Colonic mucosa (tissue), 4 donors: ENCODE data around the gene TMPRSS6. TPM values are rescaled to one million over a fixed set of nuclear protein-coding genes. Genes with fewer than 3 reads are reported as not detected.

Source experiments
- DNase-seq: peaks from one replicate; pipeline ENCODE4 v3.0.0-alpha.2; 2020
- H3K27ac ChIP-seq: fragments of 200-600 bp; one replicate; pipeline ENCODE4 v1.8.0; 2021
- H3K27me3 ChIP-seq: fragments of 200-600 bp; one replicate; pipeline ENCODE4 v1.8.0; 2021
- H3K36me3 ChIP-seq: fragments of 200-600 bp; one replicate; pipeline ENCODE4 v1.8.0; 2021
- H3K4me1 ChIP-seq: fragments of 200-600 bp; one replicate; pipeline ENCODE4 v1.8.0; 2021; ENCODE audit warnings: mild to moderate bottlenecking
- H3K4me3 ChIP-seq: fragments of 200-600 bp; one replicate; pipeline ENCODE4 v1.8.0; 2021
- H3K9ac ChIP-seq, 2 donors: one replicate each; pipeline ENCODE4 v1.7.0; 2013; ENCODE audit warnings: control low read depth in 2 of 2, low read depth in 2 of 2, low read length in 2 of 2
- H3K9me3 ChIP-seq: fragments of 200-600 bp; one replicate; pipeline ENCODE4 v1.8.0; 2021
- CTCF ChIP-seq: fragments of 200-600 bp; IDR thresholded peaks from one replicate; pipeline ENCODE4 v1.8.0; 2022; ENCODE audit warnings: antibody characterized with exemption, mild to moderate bottlenecking
- intact Hi-C: fragments of 100-400 bp; cut with DNase I; formaldehyde crosslinking; loops from one replicate; pipeline ENCODE4 v1.14.1; 2022
- total RNA-seq, 2 donors: library from RNA; stranded (reverse); fragmentation: NEBNext Ultra II Directional in 1 of 2; extraction: Animal tissue kit (Norgen Biotek cat#: 25700) in 1 of 2; gene quantifications; one replicate each; pipeline ENCODE4 v1.2.1, GENCODE V29; 2021
- donor health status: healthy.
- donor health status: DM: no; HTN: no; CAD: no.
- donor health status: DM: no; HTN: no; CAD: no.

Gene TMPRSS6
- total RNA-seq, 2 donors from 2014 or later, result 0.10 to 1.5 TPM

GRCh38 chr22:37148031-37148651, 38.6 kb upstream of the TMPRSS6 start:
- Histone ChIP-seq H3K9me3 (no peaks in the 10 kb centered on the region), H3K4me3 (peak overlapping the region; percentile 7), H3K27ac (no peak overlapping the region), H3K36me3 (no peaks in the 10 kb centered on the region), H3K27me3 (no peaks in the 10 kb centered on the region), H3K9ac (peak overlapping the region in 1 of 2 donors; percentile 0), H3K4me1 (no peaks in the 10 kb centered on the region)
- intact Hi-C loops, result no loop called here
- no peak for DNase-seq
- TF ChIP-seq CTCF, result no peak

DNA sequence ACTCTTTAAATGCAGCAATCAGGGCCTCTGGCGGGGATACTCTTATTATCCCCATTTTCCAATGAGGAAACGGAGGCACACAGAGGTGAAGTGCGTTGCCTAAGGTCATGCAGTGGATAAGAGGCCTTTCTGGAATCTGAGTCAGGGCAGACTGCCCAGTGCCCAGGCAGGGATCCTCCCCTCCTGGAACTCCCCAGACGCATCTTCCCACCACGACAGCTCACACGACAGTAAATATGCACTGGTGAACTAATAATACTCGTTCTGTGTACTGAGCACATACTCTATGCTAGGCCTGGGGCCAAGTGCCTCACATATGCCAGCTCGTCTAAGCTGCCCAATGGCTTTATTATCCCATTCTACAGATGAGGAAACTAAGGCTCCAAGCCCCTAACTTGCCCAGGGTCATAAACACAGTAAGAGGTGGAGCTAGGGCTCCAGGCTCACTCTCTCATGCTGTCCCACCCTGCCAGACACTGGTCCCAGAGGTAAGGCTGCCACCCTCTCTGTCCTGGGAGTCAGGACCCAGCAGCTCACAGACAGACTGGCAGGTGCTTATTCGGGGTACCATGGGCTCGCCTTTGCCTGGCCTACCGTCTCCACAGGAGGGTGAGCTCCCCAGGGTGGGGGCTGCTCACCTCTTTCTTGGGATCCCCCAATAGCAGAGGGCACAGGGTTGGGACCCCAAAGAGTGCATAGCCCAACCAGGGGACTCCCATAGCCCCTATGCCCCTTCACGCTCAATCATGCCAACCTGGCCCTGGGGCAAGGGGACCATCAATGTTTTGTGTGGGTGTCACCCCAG, 37.9 kb upstream of the TMPRSS6 start:
- intact Hi-C loops, result no loop called here
- H3K9ac ChIP-seq, result peak overlapping the region in 1 of 2 donors; percentile 12
- no peaks in the 10 kb centered on the region for H3K4me1 ChIP-seq
- H3K36me3 ChIP-seq, result no peaks in the 10 kb centered on the region
- no peak for DNase-seq
- H3K27ac ChIP-seq, result no peak overlapping the region
- H3K4me3 ChIP-seq, result peak overlapping the region; percentile 7
- H3K9me3 ChIP-seq, result no peaks in the 10 kb centered on the region
- TF ChIP-seq CTCF, result no peak
- no peaks in the 10 kb centered on the region for H3K27me3 ChIP-seq

DNA sequence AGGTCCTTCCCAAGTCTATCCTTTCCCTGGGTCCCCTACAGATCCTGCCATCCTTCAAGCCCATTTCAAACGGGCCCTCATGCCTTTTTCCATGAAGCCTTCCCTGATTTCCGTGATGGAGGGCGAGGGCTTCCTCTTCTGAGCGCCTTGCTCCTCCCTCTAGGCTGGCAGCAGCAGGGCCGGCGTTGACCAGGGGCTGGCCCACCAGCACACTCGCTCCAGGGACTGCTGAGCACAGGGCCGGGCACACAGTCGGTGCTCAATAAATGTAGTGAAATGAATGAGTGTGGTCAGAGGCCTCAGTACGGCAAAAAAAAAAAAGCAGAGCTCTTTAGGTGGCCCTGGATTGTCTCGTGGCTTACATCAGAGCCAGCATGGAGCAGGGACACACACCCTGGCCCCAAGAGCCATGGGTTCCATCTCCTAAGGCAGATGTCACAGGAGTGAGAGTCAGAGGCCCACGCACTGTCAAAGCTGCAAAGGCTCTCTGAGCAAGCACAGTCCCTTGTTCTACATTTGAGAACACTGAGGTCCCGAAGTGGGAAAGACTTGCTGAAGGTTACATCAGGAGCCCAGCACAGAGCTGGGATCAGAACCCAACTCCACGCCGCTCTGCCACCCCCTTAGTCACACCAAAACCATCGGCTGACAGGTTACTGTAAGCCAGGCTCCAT, 37.1 kb upstream of the TMPRSS6 start:
- intact Hi-C loops, result no loop called here
- Histone ChIP-seq H3K9ac (no peak overlapping the region), H3K27ac (no peak overlapping the region), H3K9me3 (no peaks in the 10 kb centered on the region), H3K4me3 (no peak overlapping the region), H3K4me1 (no peaks in the 10 kb centered on the region), H3K36me3 (no peaks in the 10 kb centered on the region), H3K27me3 (no peaks in the 10 kb centered on the region)
- no peak for TF ChIP-seq CTCF
- DNase-seq, result no peak

- no peak for DNase-seq
- intact Hi-C loops, result no loop called here
Measured at GRCh38 chr22:37146051-37146385, 36.5 kb upstream of the TMPRSS6 start.

More at GRCh38 chr22:37146051-37146385, 36.5 kb upstream of the TMPRSS6 start:
- no peak for TF ChIP-seq CTCF
- Histone ChIP-seq H3K4me1 (no peaks in the 10 kb centered on the region), H3K27ac (no peak overlapping the region), H3K36me3 (no peaks in the 10 kb centered on the region), H3K9me3 (no peaks in the 10 kb centered on the region), H3K9ac (no peak overlapping the region), H3K4me3 (no peak overlapping the region), H3K27me3 (no peaks in the 10 kb centered on the region)
